GM12891 (cell line): Measurements from ENCODE around the gene EIF3I.

Experiments used
- DNase-seq: peaks from one replicate; pipeline ENCODE4 v3.0.0; 2011; ENCODE audit warnings: low spot score; ENCODE audit not compliant: insufficient read length
- FAIRE-seq: peaks from 2 replicates; lab custom pipeline; 2011; peaks lifted over from hg19 to GRCh38; lab: Jason Lieb, UNC
- PAX5 ChIP-seq: IDR thresholded peaks from 2 replicates; pipeline ENCODE4 v1.6.1; 2011; ENCODE audit warnings: low read length, moderate library complexity, mild to moderate bottlenecking; ENCODE audit not compliant: insufficient read depth, severe bottlenecking
- POLR2A ChIP-seq: IDR thresholded peaks from 2 replicates; pipeline ENCODE4 v1.6.1; 2011; ENCODE audit warnings: low read depth, low read length, control low read depth
- POLR2AphosphoS5 ChIP-seq: IDR thresholded peaks from 2 replicates; pipeline ENCODE4 v1.6.1; 2011; ENCODE audit warnings: low read depth, low read length, control low read depth
- POU2F2 ChIP-seq: IDR thresholded peaks from 2 replicates; pipeline ENCODE4 v1.6.1; 2011; ENCODE audit warnings: low read depth, mild to moderate bottlenecking, control low read depth, low read length, moderate library complexity
- SPI1 ChIP-seq: IDR thresholded peaks from 2 replicates; pipeline ENCODE4 v1.6.1; 2011; ENCODE audit warnings: low read depth, low read length, control low read depth
- TAF1 ChIP-seq: IDR thresholded peaks from 2 replicates; pipeline ENCODE4 v1.6.1; 2011; ENCODE audit warnings: low read depth, low read length, control low read depth

The EIF3I gene

GRCh38 chr1:32263744-32264143, 41.5 kb downstream of the EIF3I start:
- peak; percentile 78 for FAIRE-seq
- TF ChIP-seq POU2F2 (no peak), POLR2AphosphoS5 (no peak), TAF1 (no peak), SPI1 (no peak), POLR2A (no peak), PAX5 (no peak)
- DNase-seq = no peak

GRCh38 chr1:32265846-32266245, 43.6 kb downstream of the EIF3I start:
- no peak for TF ChIP-seq SPI1
- no peak for TF ChIP-seq POU2F2
- no peak for TF ChIP-seq POLR2A
- TF ChIP-seq TAF1 = no peak
- no peak for TF ChIP-seq PAX5
- TF ChIP-seq POLR2AphosphoS5 = no peak
- FAIRE-seq (no peak), DNase-seq (no peak)

- TF ChIP-seq POLR2AphosphoS5 = no peak
- peak; percentile 48 for TF ChIP-seq PAX5
- FAIRE-seq (peak; percentile 33), DNase-seq (no peak)
Measured at GRCh38 chr1:32266921-32267591, 44.8 kb downstream of the EIF3I start.

- peak; percentile 28 for FAIRE-seq
- TF ChIP-seq PAX5 (no peak), POU2F2 (no peak), SPI1 (no peak), POLR2AphosphoS5 (no peak), POLR2A (no peak), TAF1 (no peak)
- no peak for DNase-seq
Measured at GRCh38 chr1:32269744-32270143, 47.5 kb downstream of the EIF3I start.

- DNase-seq = no peak
- peak; percentile 87 for FAIRE-seq
- no peak for TF ChIP-seq TAF1
Measured at GRCh38 chr1:32272557-32273390, 50.6 kb downstream of the EIF3I start.

GRCh38 chr1:32273391-32274208, 51.4 kb downstream of the EIF3I start:
- DNase-seq = no peak
- TF ChIP-seq POU2F2 = no peak
- no peak for TF ChIP-seq POLR2AphosphoS5
- no peak for TF ChIP-seq TAF1
- no peak for TF ChIP-seq PAX5
- TF ChIP-seq SPI1 = no peak
- TF ChIP-seq POLR2A = no peak
- peak; percentile 76 for FAIRE-seq

GRCh38 chr1:32274646-32275340, 52.6 kb downstream of the EIF3I start:
- FAIRE-seq (no peak), DNase-seq (no peak)
- TF ChIP-seq POU2F2 = no peak

- DNase-seq = no peak
- FAIRE-seq = no peak
- no peak for TF ChIP-seq POLR2A
- TF ChIP-seq TAF1 = no peak
- TF ChIP-seq SPI1 = no peak
- no peak for TF ChIP-seq PAX5
- TF ChIP-seq POU2F2 = no peak
- no peak for TF ChIP-seq POLR2AphosphoS5
Measured at GRCh38 chr1:32275424-32275823, 53.2 kb downstream of the EIF3I start.

- DNase-seq = no peak
- TF ChIP-seq POLR2AphosphoS5 (no peak), SPI1 (no peak), POU2F2 (no peak), PAX5 (no peak), TAF1 (no peak), POLR2A (no peak)
- FAIRE-seq = no peak
Measured at GRCh38 chr1:32276032-32276782, 54.0 kb downstream of the EIF3I start.
